C4-2B (cell line): ENCODE results near the gene RBFA.

Source experiments
- CTCF ChIP-seq: fragments of 450-650 bp; conservative IDR thresholded peaks from 2 replicates; pipeline ENCODE4 v1.5.1; 2017; ENCODE audit warnings: mild to moderate bottlenecking
- ZFX ChIP-seq: fragments of 450-650 bp; IDR thresholded peaks from 2 replicates; pipeline ENCODE4 v1.6.1; 2017

DNA sequence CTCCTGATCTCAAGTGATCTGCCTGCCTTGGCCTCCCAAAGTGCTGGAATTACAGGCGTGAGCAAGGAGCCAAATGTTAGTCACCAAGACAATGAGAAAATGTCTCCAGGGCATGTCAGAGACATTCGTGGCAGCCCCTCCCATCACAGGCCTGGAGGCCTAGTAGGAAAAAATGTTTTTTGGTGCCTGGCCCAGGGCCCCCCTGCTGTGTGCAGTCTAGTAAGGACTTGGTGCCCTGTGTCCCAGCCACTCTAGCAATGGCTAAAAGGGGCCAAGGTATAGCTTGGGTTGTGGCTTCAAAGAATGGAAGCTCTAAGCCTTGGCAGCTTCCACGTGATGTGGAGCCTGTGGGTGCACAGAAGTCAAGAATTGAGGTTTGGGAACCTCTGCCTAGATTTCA is 33.4 kb upstream of the RBFA start:
- TF ChIP-seq CTCF, result no peak
- TF ChIP-seq ZFX, result no peak
